ENCODE results near the gene HOXB6. TPM values are rescaled to one million over a fixed set of nuclear protein-coding genes. Genes with fewer than 3 reads are reported as not detected.
A peak's percentile ranks its signal among the peaks of the same experiment; 100 is the strongest.

The HOXB6 gene
- polyA plus RNA-seq, 3 donors: not detected

GRCh38 chr17:48631693-48632578 is 27.1 kb upstream of the HOXB6 start:
- H3K36me3 ChIP-seq (replicated peaks in 1 of 2; ENCODE audit: control insufficient read depth in 1 of 2, insufficient read depth in 2 of 2, low read length in 2 of 2): no peaks in the 10 kb centered on the region
- H3K4me2 ChIP-seq (replicated peaks; ENCODE audit: extremely low read depth, low read length, poor library complexity, severe bottlenecking): no peak overlapping the region
- H2AFZ ChIP-seq (ENCODE audit: insufficient read depth, low read depth, low read length, poor library complexity, severe bottlenecking): no peak overlapping the region
- H3K9me3 ChIP-seq (replicated peaks in 1 of 2; ENCODE audit: control insufficient read depth in 1 of 2, insufficient read depth in 1 of 2, low read length in 2 of 2): peaks cover 0 to 13% of the 10 kb centered on the region in 2 donors
- WGBS (ENCODE audit: insufficient coverage): 85% methylated on average over 4 of the region's 7 CpGs
- Mint-ChIP-seq H3K27me3 (ENCODE audit: low read depth in 3 of 3) (peaks cover 94 to 99% (median 99%) of the 10 kb centered on the region in 3 donors), H3K4me3 (peak overlapping the region in 1 of 2 donors; percentile 76), H3K9me3 (peaks cover 0 to 20% (median 11%) of the 10 kb centered on the region in 7 donors), H3K36me3 (peaks cover 0 to 4% of the 10 kb centered on the region in 2 donors), H3K27ac (peak overlapping the region in 1 of 7 donors; percentile 12), H3K4me1 (peaks cover 4% of the 10 kb centered on the region)
- H3K4me1 ChIP-seq (ENCODE audit: control insufficient read depth in 1 of 2, insufficient read depth in 2 of 2, low read length in 2 of 2): no peaks in the 10 kb centered on the region
- no peak for DNase-seq
- H3K27ac ChIP-seq (ENCODE audit: low read depth in 1 of 2, low read length in 2 of 2): no peak overlapping the region
- H3K27me3 ChIP-seq (ENCODE audit: control insufficient read depth in 2 of 2, insufficient read depth in 2 of 2, low read length in 2 of 2): peaks cover 68 to 100% of the 10 kb centered on the region in 2 donors
- no peak overlapping the region for H3K4me3 ChIP-seq (replicated peaks in 1 of 3; ENCODE audit: low read depth in 2 of 3, low read length in 3 of 3)
- TF ChIP-seq CTCF (IDR thresholded peaks at IDR 0.05): no peak
- intact Hi-C loops (cut with micrococcal nuclease): no loop called here
- H3K9ac ChIP-seq (ENCODE audit: insufficient read depth, low read length, poor library complexity, severe bottlenecking): no peak overlapping the region
- H4K20me1 ChIP-seq (ENCODE audit: insufficient read depth, low read length): no peaks in the 10 kb centered on the region
- H3K79me2 ChIP-seq (ENCODE audit: insufficient read depth, low read length): no peaks in the 10 kb centered on the region

GRCh38 chr17:48630925-48631692 is 26.3 kb upstream of the HOXB6 start:
- DNase-seq: no peak
- 66% methylated on average over 3 of the region's 15 CpGs for WGBS (ENCODE audit: insufficient coverage)

More at GRCh38 chr17:48630925-48631692, 26.3 kb upstream of the HOXB6 start:
- Histone ChIP-seq H3K4me2 (replicated peaks; ENCODE audit: extremely low read depth, low read length, poor library complexity, severe bottlenecking) (no peak overlapping the region), H3K9ac (ENCODE audit: insufficient read depth, low read length, poor library complexity, severe bottlenecking) (no peak overlapping the region), H3K79me2 (ENCODE audit: insufficient read depth, low read length) (no peaks in the 10 kb centered on the region), H3K27ac (ENCODE audit: low read depth in 1 of 2, low read length in 2 of 2) (no peak overlapping the region), H3K36me3 (replicated peaks in 1 of 2; ENCODE audit: control insufficient read depth in 1 of 2, insufficient read depth in 2 of 2, low read length in 2 of 2) (no peaks in the 10 kb centered on the region), H3K4me1 (ENCODE audit: control insufficient read depth in 1 of 2, insufficient read depth in 2 of 2, low read length in 2 of 2) (no peaks in the 10 kb centered on the region), H3K4me3 (replicated peaks in 1 of 3; ENCODE audit: low read depth in 2 of 3, low read length in 3 of 3) (no peak overlapping the region), H3K27me3 (ENCODE audit: control insufficient read depth in 2 of 2, insufficient read depth in 2 of 2, low read length in 2 of 2) (peaks cover 64 to 100% of the 10 kb centered on the region in 2 donors), H3K9me3 (replicated peaks in 1 of 2; ENCODE audit: control insufficient read depth in 1 of 2, insufficient read depth in 1 of 2, low read length in 2 of 2) (peaks cover 0 to 11% of the 10 kb centered on the region in 2 donors), H4K20me1 (ENCODE audit: insufficient read depth, low read length) (no peaks in the 10 kb centered on the region), H2AFZ (ENCODE audit: insufficient read depth, low read depth, low read length, poor library complexity, severe bottlenecking) (no peak overlapping the region)
- Mint-ChIP-seq H3K36me3 (peaks cover 0 to 3% of the 10 kb centered on the region in 2 donors), H3K9me3 (peaks cover 0 to 15% (median 11%) of the 10 kb centered on the region in 7 donors), H3K27ac (no peak overlapping the region), H3K4me3 (peak overlapping the region in 1 of 2 donors; percentile 76), H3K4me1 (peaks cover 2% of the 10 kb centered on the region), H3K27me3 (ENCODE audit: low read depth in 3 of 3) (peaks cover 94 to 99% (median 98%) of the 10 kb centered on the region in 3 donors)
- TF ChIP-seq CTCF (IDR thresholded peaks at IDR 0.05): no peak
- intact Hi-C loops (cut with micrococcal nuclease): no loop called here

All from CD14-positive monocyte (primary cell).